H1 (cell line): ENCODE results near the gene CYB561D2. TPM values are rescaled to one million over a fixed set of nuclear protein-coding genes. Genes with fewer than 3 reads are reported as not detected.

Experiments
- CBX5 ChIP-seq: fragments of 300-800, 300-1000 bp; sonication (generic); IDR thresholded peaks from 2 replicates; pipeline ENCODE4 v1.7.1; 2016; ENCODE audit warnings: antibody characterized with exemption, low read length, low read depth
- JUN ChIP-seq: IDR thresholded peaks from 2 replicates; pipeline ENCODE4 v1.6.1; 2011; ENCODE audit warnings: low read depth, mild to moderate bottlenecking, improper control_type of control experiment, low read length
- NRF1 ChIP-seq: IDR thresholded peaks from 2 replicates; pipeline ENCODE4 v1.6.1; 2011; ENCODE audit warnings: mild to moderate bottlenecking, low read depth, low read length, improper control_type of control experiment
- polyA plus RNA-seq, 7 experiments: library from polyadenylated mRNA; depleted of rRNA in 3 of 7; stranded (reverse) in 5 of 7; unstranded in 2 of 7; fragments of >200 nt in 5 of 7; fragments of 200-250 nt in 2 of 7; gene quantifications; 1 replicate in 5 of 7; 2 replicates in 1 of 7; 4 replicates in 1 of 7; pipeline versions ENCODE4 v1.2.1 to v1.2.3, GENCODE V29; 2011 to 2013; ENCODE audit warnings: missing spikeins in 2 of 7, mixed read lengths in 2 of 7
- total RNA-seq: library from RNA; stranded (reverse); fragmentation: NEBNext Ultra II Directional; extraction: Animal tissue kit (Norgen Biotek cat#: 25700); gene quantifications from 2 replicates; pipeline ENCODE4 v1.2.1, GENCODE V29; 2021
- TF ChIP-seq, protein P1 (sequence below): IDR thresholded peaks from 2 replicates; pipeline ENCODE4 v1.6.1; 2012; ENCODE audit warnings: low read length, inconsistent platforms

Gene CYB561D2
- total and polyA plus RNA-seq, 2 of the 8 experiments (the other 6 are each of a cell fraction or from before 2014, with no cell fraction given), result 9.8 to 34.0 TPM

DNA sequence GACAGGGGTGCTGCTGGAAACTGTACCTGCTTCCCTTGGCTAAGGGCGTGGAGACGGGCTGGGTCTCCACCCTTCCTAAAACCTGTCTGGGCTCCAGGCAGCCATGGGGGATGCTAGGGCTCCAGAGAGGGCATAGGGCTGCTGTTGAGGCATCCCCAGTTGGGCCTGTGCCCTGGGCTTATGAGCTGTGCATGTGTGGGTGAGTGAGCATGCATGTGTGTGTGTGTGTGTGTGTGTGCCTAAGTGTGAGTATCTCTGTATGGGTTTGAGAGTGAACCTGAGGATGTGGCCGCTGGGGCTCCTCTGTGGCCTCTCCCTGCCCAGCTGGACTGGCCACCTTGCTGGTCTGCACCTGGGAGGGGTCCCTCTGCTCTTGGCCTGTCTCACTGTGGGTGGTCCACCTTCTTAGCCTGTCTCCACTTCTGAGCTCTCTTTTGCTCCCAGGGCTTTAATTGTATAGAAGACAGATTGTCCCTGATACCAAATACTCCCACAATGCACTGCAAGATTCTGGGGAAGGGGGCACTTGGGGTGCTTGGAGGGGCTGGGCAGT is 20.5 kb downstream of the CYB561D2 start (continued):
- no peak for TF ChIP-seq JUN
- TF ChIP-seq NRF1, result no peak
- TF ChIP-seq, protein P1, sequence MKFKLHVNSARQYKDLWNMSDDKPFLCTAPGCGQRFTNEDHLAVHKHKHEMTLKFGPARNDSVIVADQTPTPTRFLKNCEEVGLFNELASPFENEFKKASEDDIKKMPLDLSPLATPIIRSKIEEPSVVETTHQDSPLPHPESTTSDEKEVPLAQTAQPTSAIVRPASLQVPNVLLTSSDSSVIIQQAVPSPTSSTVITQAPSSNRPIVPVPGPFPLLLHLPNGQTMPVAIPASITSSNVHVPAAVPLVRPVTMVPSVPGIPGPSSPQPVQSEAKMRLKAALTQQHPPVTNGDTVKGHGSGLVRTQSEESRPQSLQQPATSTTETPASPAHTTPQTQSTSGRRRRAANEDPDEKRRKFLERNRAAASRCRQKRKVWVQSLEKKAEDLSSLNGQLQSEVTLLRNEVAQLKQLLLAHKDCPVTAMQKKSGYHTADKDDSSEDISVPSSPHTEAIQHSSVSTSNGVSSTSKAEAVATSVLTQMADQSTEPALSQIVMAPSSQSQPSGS, result no peak
- no peak for TF ChIP-seq CBX5
